Ishikawa (cell line): ENCODE measurements around the gene APBB3.

ENCODE experiments used
- CEBPB ChIP-seq: IDR thresholded peaks from 2 replicates; pipeline ENCODE4 v1.6.1; 2012
- CREB1 ChIP-seq: IDR thresholded peaks from 2 replicates; pipeline ENCODE4 v1.6.1; 2012; ENCODE audit warnings: low read depth
- EGR1 ChIP-seq: IDR thresholded peaks from 2 replicates; pipeline ENCODE4 v1.6.1; 2012
- EP300 ChIP-seq: IDR thresholded peaks from 2 replicates; pipeline ENCODE4 v1.6.1; 2012; ENCODE audit warnings: borderline replicate concordance
- FOXM1 ChIP-seq: IDR thresholded peaks from 2 replicates; pipeline ENCODE4 v1.6.1; 2012; ENCODE audit warnings: low read depth, borderline replicate concordance
- NFIC ChIP-seq: IDR thresholded peaks from 2 replicates; pipeline ENCODE4 v1.6.1; 2012
- RAD21 ChIP-seq: IDR thresholded peaks from 2 replicates; pipeline ENCODE4 v1.6.1; 2012; ENCODE audit warnings: low read depth
- REST ChIP-seq: IDR thresholded peaks from 2 replicates; pipeline ENCODE4 v1.6.1; 2012; ENCODE audit warnings: low read depth, mild to moderate bottlenecking
- TAF1 ChIP-seq: IDR thresholded peaks from 2 replicates; pipeline ENCODE4 v1.6.1; 2012; ENCODE audit warnings: low read depth, mild to moderate bottlenecking
- TCF12 ChIP-seq: IDR thresholded peaks from 2 replicates; pipeline ENCODE4 v1.6.1; 2012; ENCODE audit warnings: low read depth
- TEAD4 ChIP-seq: IDR thresholded peaks from 2 replicates; pipeline ENCODE4 v1.6.1; 2012
- USF1 ChIP-seq: IDR thresholded peaks from 2 replicates; pipeline ENCODE4 v1.6.1; 2012
- YY1 ChIP-seq: IDR thresholded peaks from 2 replicates; pipeline ENCODE4 v1.6.1; 2012; ENCODE audit warnings: low read depth
- ZBTB7A ChIP-seq: IDR thresholded peaks from 2 replicates; pipeline ENCODE4 v1.6.1; 2012; ENCODE audit warnings: low read depth
- TF ChIP-seq, protein P1 (sequence below): IDR thresholded peaks from 2 replicates; pipeline ENCODE4 v1.6.1; 2012

The APBB3 gene

DNA sequence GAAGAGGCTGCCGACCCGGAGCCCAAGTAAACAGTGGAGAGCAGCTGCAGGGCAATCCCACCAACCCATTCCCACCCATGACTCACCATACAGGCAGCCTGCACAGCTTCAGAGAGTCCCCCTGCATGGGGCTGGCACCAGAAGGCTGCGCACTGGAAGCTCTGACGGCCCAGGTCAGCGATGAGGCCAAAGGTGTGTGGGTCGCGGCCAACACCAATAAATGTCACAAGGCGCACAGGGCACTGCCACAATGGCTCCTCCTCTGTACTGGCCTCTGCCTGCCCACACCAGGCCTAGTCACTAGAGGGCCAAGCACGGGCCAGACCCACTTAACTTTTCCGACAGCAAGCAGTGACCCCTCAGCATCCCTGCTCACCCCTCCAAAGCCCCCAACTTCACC is 4.2 kb downstream of the APBB3 start:
- TF ChIP-seq FOXM1, result no peak
- no peak for TF ChIP-seq CEBPB
- no peak for TF ChIP-seq RAD21
- no peak for TF ChIP-seq NFIC
- TF ChIP-seq CREB1, result no peak
- TF ChIP-seq TAF1, result no peak
- TF ChIP-seq EGR1, result no peak
- no peak for TF ChIP-seq REST
- no peak for TF ChIP-seq TCF12
- TF ChIP-seq, protein P1, sequence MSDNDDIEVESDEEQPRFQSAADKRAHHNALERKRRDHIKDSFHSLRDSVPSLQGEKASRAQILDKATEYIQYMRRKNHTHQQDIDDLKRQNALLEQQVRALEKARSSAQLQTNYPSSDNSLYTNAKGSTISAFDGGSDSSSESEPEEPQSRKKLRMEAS, result no peak

GRCh38 chr5:140558542-140558941 is 5.9 kb downstream of the APBB3 start:
- no peak for TF ChIP-seq EGR1
- TF ChIP-seq, protein P1, result no peak
- TF ChIP-seq FOXM1, result no peak
- TF ChIP-seq REST, result no peak
- TF ChIP-seq TEAD4, result no peak

DNA sequence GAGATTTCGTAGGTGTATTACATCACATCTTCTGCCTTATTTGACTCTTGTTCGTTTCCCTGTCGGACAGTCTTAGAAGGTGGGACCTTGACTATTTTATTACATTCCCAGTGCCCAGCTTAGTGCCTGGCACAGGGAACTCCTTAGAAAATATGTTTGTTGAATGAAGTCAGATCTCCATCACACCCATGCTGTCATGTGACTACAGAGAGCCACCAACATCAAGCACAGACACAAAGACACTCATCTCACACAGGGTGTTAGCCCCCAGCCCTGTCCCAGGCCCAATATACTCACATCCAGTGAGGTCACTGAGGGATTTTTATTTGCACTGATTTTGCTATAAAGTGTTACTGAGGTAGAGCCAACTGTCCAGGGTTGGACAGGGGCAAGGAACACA is 6.4 kb downstream of the APBB3 start:
- no peak for TF ChIP-seq ZBTB7A

GRCh38 chr5:140557136-140557805 is 7.1 kb downstream of the APBB3 start, which contains the start of gene SRA1:
TSS of gene SRA1 (minus strand) at chr5:140557473. CDS start at chr5:140557452, 21 bp downstream.
- TF ChIP-seq TEAD4, result peak; percentile 12
- peak; percentile 27; the same call in 1 of the 2 replicates for TF ChIP-seq REST
- 0 out of 2 replicates have a peak, but pooled peaks have one; percentile 38 for TF ChIP-seq ZBTB7A
- peak; percentile 78 for TF ChIP-seq YY1
- no peak for TF ChIP-seq CEBPB
- TF ChIP-seq, protein P1, result peak; percentile 62
- TF ChIP-seq USF1, result peak; percentile 51
- peak; percentile 85 for TF ChIP-seq CREB1
- peak; percentile 90 for TF ChIP-seq TAF1
- peak; percentile 50; the same call in 1 of the 2 replicates for TF ChIP-seq TCF12
- TF ChIP-seq EP300, result no peak; the same call in 1 of the 2 replicates

GRCh38 chr5:140556438-140556837 is 8.0 kb downstream of the APBB3 start:
- TF ChIP-seq EGR1 (no peak), TEAD4 (no peak), TCF12 (no peak), YY1 (no peak), FOXM1 (no peak), CREB1 (no peak), CEBPB (no peak), TAF1 (no peak), USF1 (no peak), REST (no peak), EP300 (no peak), ZBTB7A (no peak), NFIC (no peak), RAD21 (no peak)
- TF ChIP-seq, protein P1, result no peak
